ENCODE results near the gene SMIM17.

SMIM17 gene

GRCh38 chr19:56622374-56622773 is 20.6 kb upstream of the SMIM17 start:
- H3K4me3 ChIP-seq (ENCODE audit: low read depth, low read length) = no peak overlapping the region
- TF ChIP-seq CTCF (IDR thresholded peaks at IDR 0.05; ENCODE audit: low read depth, low read length) = no peak

- TF ChIP-seq CTCF (IDR thresholded peaks at IDR 0.05; ENCODE audit: low read depth, low read length) = no peak
- H3K4me3 ChIP-seq (ENCODE audit: low read depth, low read length) = no peak overlapping the region
These were observed 20.0 kb upstream of the SMIM17 start for GRCh38 chr19:56623006-56623405.

GRCh38 chr19:56625708-56626107 is 17.3 kb upstream of the SMIM17 start:
- no peak for TF ChIP-seq CTCF (IDR thresholded peaks at IDR 0.05; ENCODE audit: low read depth, low read length)

DNA sequence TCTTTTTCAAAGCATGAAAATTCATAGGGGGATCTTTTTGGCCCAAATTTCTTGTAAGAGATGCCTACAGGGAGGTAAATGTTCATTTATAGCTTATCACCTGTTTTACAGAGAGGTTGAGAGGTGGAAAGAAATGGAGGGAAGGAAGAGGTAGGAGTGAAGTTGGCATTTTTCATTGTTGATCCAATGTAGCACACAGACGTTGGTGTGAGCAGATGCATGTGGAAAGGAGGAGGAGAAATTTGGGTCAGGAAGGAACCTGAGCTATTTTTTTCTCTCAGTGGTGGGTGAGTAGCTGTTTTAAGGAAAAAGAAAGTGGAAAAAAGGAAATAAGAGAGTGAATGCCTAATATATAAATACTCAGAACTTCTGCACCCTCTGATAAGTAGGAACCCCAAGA is 9.9 kb upstream of the SMIM17 start:
- TF ChIP-seq CTCF (IDR thresholded peaks at IDR 0.05; ENCODE audit: low read depth, low read length) = no peak

More at GRCh38 chr19:56625708-56626107, 17.3 kb upstream of the SMIM17 start:
- H3K4me3 ChIP-seq (ENCODE audit: low read depth, low read length) = no peak overlapping the region

DNA sequence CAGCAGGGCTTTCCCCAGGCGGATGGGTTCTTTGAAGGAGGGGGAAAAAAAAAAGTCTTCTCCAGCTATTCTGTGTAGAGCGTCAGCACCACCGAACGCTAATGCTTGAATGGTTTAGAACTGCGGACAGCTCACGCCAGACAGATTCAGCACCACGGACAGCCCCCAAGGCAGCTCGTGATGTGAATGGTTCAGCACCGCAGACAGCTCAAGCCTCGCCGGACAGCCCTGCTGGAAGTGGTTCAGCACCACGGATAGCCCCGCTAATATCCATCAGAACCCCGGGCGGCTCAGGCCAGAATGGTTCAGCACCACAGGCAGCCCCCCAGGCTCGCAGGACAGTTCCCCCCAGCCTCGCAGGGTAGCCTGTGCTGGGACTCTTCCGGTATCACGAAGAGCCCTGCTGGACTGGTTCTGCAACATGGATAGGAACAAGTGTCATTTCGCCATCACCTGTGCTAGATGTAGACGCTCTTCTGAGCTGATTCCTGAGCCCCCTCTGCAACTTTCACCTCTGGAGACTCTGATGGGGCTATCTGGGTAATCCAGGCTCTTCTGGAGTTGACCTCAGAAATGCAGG is 4.9 kb upstream of the SMIM17 start:
- H3K4me3 ChIP-seq (ENCODE audit: low read depth, low read length) = no peak overlapping the region
- no peak for TF ChIP-seq CTCF (IDR thresholded peaks at IDR 0.05; ENCODE audit: low read depth, low read length)

More for the DNA sequence above, 9.9 kb upstream of the SMIM17 start:
- no peak overlapping the region for H3K4me3 ChIP-seq (ENCODE audit: low read depth, low read length)

DNA sequence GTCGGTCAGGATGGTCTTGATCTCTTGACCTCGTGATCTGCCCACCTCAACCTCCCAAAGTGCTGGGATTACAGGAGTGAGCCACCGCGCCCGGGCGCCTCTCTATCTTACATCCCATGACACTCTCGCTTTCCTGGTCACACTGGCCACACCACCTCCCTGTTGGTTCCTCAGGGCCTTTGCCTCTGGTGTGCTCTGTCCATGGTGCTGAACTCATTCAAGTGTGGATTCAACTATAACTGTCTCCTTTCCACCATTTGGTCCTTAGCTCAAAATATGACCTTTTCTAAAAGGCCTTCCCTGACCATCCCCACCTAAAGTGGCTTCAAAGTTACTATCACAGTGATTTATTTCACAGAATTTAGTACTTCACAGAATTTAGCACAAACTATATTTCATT is 3.7 kb upstream of the SMIM17 start:
- H3K4me3 ChIP-seq (ENCODE audit: low read depth, low read length) = no peak overlapping the region
- TF ChIP-seq CTCF (IDR thresholded peaks at IDR 0.05; ENCODE audit: low read depth, low read length) = no peak

DNA sequence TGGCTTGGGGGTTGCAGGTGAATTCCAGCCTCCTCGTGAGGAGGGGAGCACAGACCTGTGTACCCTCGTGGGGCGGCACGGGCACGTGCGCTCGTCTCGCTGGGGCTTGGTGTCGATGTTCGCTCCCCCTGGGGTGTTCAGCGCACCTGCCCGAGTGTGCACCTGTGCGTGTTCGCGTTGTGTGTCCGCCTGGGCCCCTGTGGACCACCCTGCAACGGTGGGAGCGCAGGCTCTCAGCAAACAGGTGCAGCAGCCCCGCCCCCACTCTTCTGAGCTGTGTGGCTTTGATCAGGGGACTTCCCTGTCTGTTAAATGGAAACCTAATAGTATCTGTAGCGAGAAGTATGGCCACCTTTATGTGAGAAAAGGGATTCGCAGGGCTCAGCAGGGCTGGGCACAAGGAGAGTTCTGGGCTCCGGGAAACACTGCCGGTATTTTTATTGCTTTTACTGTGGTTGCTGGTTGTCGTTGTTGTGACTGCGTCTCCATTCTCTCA is 549 bp downstream of the SMIM17 start:
- no peak for TF ChIP-seq CTCF (IDR thresholded peaks at IDR 0.05; ENCODE audit: low read depth, low read length)
- no peak overlapping the region for H3K4me3 ChIP-seq (ENCODE audit: low read depth, low read length)

Measured in WI38 (cell line).